HG02678 (cell line): ENCODE data around the gene OBP2B.
"Not testable (repeated sequence)": the region's sequence is repeated elsewhere in the genome, so short reads cannot be mapped to it uniquely, and the experiment has no call there.

Experiments
- ATAC-seq: cut with Tn5 transposase; IDR thresholded peaks from one replicate; pipeline ENCODE4 v1.9.1; 2021; ENCODE audit warnings: mild to moderate bottlenecking, moderate library complexity; ENCODE audit not compliant: unreplicated experiment

The OBP2B gene

GRCh38 chr9:133238851-133239532 is 29.9 kb upstream of the OBP2B start:
- no peak for ATAC-seq

GRCh38 chr9:133238272-133238850 is 29.3 kb upstream of the OBP2B start:
- ATAC-seq, result no peak

GRCh38 chr9:133237035-133237731 is 28.1 kb upstream of the OBP2B start:
- ATAC-seq, result no peak

GRCh38 chr9:133236291-133237034 is 27.4 kb upstream of the OBP2B start:
- not testable (repeated sequence) for ATAC-seq

GRCh38 chr9:133235549-133236222 is 26.6 kb upstream of the OBP2B start:
- no peak for ATAC-seq

- no peak for ATAC-seq
These were observed 25.7 kb upstream of the OBP2B start for GRCh38 chr9:133234577-133235322.

GRCh38 chr9:133233681-133234432 is 24.8 kb upstream of the OBP2B start:
- no peak for ATAC-seq

GRCh38 chr9:133231934-133232568 is 23.0 kb upstream of the OBP2B start:
- ATAC-seq, result not testable (repeated sequence)

GRCh38 chr9:133230514-133230913 is 21.5 kb upstream of the OBP2B start:
- ATAC-seq, result not testable (repeated sequence)

GRCh38 chr9:133230093-133230492 is 21.0 kb upstream of the OBP2B start:
- ATAC-seq, result no peak

- ATAC-seq, result not testable (repeated sequence)
These were observed 19.6 kb upstream of the OBP2B start for GRCh38 chr9:133228474-133229193.

GRCh38 chr9:133227996-133228395 is 18.9 kb upstream of the OBP2B start:
- ATAC-seq, result not testable (repeated sequence)

- no peak for ATAC-seq
These were observed 18.3 kb upstream of the OBP2B start for GRCh38 chr9:133227242-133227860.

- no peak for ATAC-seq
These were observed 17.4 kb upstream of the OBP2B start for GRCh38 chr9:133226219-133227171.

- ATAC-seq, result no peak
These were observed 16.3 kb upstream of the OBP2B start for GRCh38 chr9:133225171-133226011.

GRCh38 chr9:133224762-133225161 is 15.7 kb upstream of the OBP2B start:
- ATAC-seq, result no peak
